ENCODE measurements around the gene TFDP2. TPM values are rescaled to one million over a fixed set of nuclear protein-coding genes. Genes with fewer than 3 reads are reported as not detected.
"Not testable (repeated sequence)": the region's sequence is repeated elsewhere in the genome, so short reads cannot be mapped to it uniquely, and the experiment has no call there.

Gene TFDP2
- total RNA-seq, 1 donor from 2014 or later: 57.3 TPM

GRCh38 chr3:142086581-142087090, 62.7 kb downstream of the TFDP2 start:
- intact Hi-C loops (cut with DNase I): no loop called here
- DNase-seq (no peak), ATAC-seq (ENCODE audit: poor library complexity) (no peak)

- DNase-seq: no peak
- intact Hi-C loops (cut with DNase I): no loop called here
- ATAC-seq (ENCODE audit: poor library complexity): no peak
Observed at GRCh38 chr3:142081178-142081577, 68.2 kb downstream of the TFDP2 start.

- DNase-seq (no peak), ATAC-seq (ENCODE audit: poor library complexity) (no peak)
- intact Hi-C loops (cut with DNase I): no loop called here
Observed at GRCh38 chr3:142077859-142078500, 71.4 kb downstream of the TFDP2 start.

GRCh38 chr3:142077155-142077858, 72.0 kb downstream of the TFDP2 start:
- DNase-seq (no peak), ATAC-seq (ENCODE audit: poor library complexity) (no peak)
- intact Hi-C loops (cut with DNase I): no loop called here

GRCh38 chr3:142075656-142076055, 73.7 kb downstream of the TFDP2 start:
- ATAC-seq (ENCODE audit: poor library complexity); DNase-seq; intact Hi-C loops (cut with DNase I): not testable (repeated sequence)

GRCh38 chr3:142072816-142073215, 76.5 kb downstream of the TFDP2 start:
- intact Hi-C loops (cut with DNase I): no loop called here
- ATAC-seq (ENCODE audit: poor library complexity) (no peak), DNase-seq (no peak)

GRCh38 chr3:142065932-142066331, 83.4 kb downstream of the TFDP2 start:
- DNase-seq: no peak
- no peak for ATAC-seq (ENCODE audit: poor library complexity)
- intact Hi-C loops (cut with DNase I): no loop called here

GRCh38 chr3:142065344-142065743, 84.0 kb downstream of the TFDP2 start:
- ATAC-seq (ENCODE audit: poor library complexity) (no peak), DNase-seq (no peak)
- intact Hi-C loops (cut with DNase I): no loop called here

- DNase-seq (no peak), ATAC-seq (ENCODE audit: poor library complexity) (no peak)
- intact Hi-C loops (cut with DNase I): no loop called here
Observed at GRCh38 chr3:142064454-142064853, 84.9 kb downstream of the TFDP2 start.

GRCh38 chr3:142057331-142057725, 92.0 kb downstream of the TFDP2 start:
- intact Hi-C loops (cut with DNase I): no loop called here
- no peak for ATAC-seq (ENCODE audit: poor library complexity)
- DNase-seq: no peak

- DNase-seq (no peak), ATAC-seq (ENCODE audit: poor library complexity) (no peak)
- intact Hi-C loops (cut with DNase I): no loop called here
Observed at GRCh38 chr3:142056656-142057330, 92.6 kb downstream of the TFDP2 start.

- intact Hi-C loops (cut with DNase I): no loop called here
- ATAC-seq (ENCODE audit: poor library complexity) (no peak), DNase-seq (no peak)
Observed at GRCh38 chr3:142053835-142054234, 95.5 kb downstream of the TFDP2 start.

- no peak for DNase-seq
- intact Hi-C loops (cut with DNase I): no loop called here
- no peak for ATAC-seq (ENCODE audit: poor library complexity)
Observed at GRCh38 chr3:142053244-142053643, 96.1 kb downstream of the TFDP2 start.

GRCh38 chr3:142051351-142051750, 98.0 kb downstream of the TFDP2 start:
- intact Hi-C loops (cut with DNase I): no loop called here
- DNase-seq (no peak), ATAC-seq (ENCODE audit: poor library complexity) (no peak)

- no peak for ATAC-seq (ENCODE audit: poor library complexity)
- intact Hi-C loops (cut with DNase I): no loop called here
Observed at GRCh38 chr3:142047021-142047369, 102.3 kb downstream of the TFDP2 start.

GRCh38 chr3:142046320-142047020, 102.9 kb downstream of the TFDP2 start:
- ATAC-seq (ENCODE audit: poor library complexity): no peak
- intact Hi-C loops (cut with DNase I): no loop called here
- DNase-seq: no peak

More at GRCh38 chr3:142047021-142047369, 102.3 kb downstream of the TFDP2 start:
- no peak for DNase-seq

- intact Hi-C loops (cut with DNase I): no loop called here
- ATAC-seq (ENCODE audit: poor library complexity): no peak
Observed at GRCh38 chr3:142040941-142041491, 108.3 kb downstream of the TFDP2 start.

GRCh38 chr3:142035308-142035922, 113.9 kb downstream of the TFDP2 start:
- ATAC-seq (ENCODE audit: poor library complexity): no peak
- intact Hi-C loops (cut with DNase I): no loop called here
- no peak for DNase-seq

More at GRCh38 chr3:142040941-142041491, 108.3 kb downstream of the TFDP2 start:
- DNase-seq: no peak

Measured in Right ventricle myocardium superior (tissue), 1 donor.